ENCODE measurements around the gene TANK. TPM values are rescaled to one million over a fixed set of nuclear protein-coding genes. Genes with fewer than 3 reads are reported as not detected.
A peak's percentile ranks its signal among the peaks of the same experiment; 100 is the strongest.
"Not testable (repeated sequence)": the region's sequence is repeated elsewhere in the genome, so short reads cannot be mapped to it uniquely, and the experiment has no call there.

TANK gene
- polyA plus RNA-seq, 3 donors, result 52.1 to 65.6 (median 54.1) TPM

GRCh38 chr2:161158882-161159281, 1.3 kb upstream of the TANK start:
- DNase-seq (ENCODE audit: extremely low read depth in 1 of 11, low read depth in 9 of 11, low spot score in 4 of 11), result no peak

DNA sequence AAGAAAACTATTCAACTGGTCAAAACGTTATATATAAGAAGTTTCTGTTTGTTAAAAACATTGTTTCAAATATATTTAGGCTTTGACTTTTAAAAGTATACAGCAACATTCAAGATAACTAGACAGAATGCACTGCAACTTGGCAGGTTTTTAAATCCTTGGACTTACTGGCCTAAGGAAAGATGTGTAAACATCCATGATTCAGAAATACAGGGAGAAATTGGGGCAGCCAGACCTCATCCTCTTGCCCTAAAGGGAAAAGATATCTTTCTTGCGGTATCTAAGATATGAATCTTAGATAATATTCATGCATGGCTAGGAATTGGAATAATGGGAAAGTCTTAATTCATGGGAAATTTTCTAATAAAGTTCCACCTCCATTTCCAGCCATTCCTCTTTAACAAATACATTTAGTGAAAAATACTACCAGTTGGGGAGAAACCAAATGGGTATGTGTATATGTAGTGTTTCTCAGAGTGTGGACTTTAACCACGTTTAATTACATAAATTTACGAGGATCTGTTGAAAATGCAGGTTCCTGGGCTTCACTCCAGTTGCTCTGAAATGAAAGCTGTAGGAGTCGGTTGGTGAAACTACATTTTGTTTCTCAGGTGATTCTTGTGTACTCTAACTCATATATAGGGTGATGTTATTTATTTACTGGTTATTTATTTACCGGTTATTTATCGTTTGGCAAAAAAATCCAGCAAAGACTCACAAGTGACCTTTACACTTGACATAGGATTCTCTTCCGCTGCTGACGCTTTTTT, 587 bp upstream of the TANK start:
- DNase-seq (ENCODE audit: extremely low read depth in 1 of 11, low read depth in 9 of 11, low spot score in 4 of 11), result no peak

- peak in 1 of 11 donors; percentile 9 for DNase-seq (ENCODE audit: extremely low read depth in 1 of 11, low read depth in 9 of 11, low spot score in 4 of 11)
Observed at GRCh38 chr2:161161074-161161706, 962 bp downstream of the TANK start.

DNA sequence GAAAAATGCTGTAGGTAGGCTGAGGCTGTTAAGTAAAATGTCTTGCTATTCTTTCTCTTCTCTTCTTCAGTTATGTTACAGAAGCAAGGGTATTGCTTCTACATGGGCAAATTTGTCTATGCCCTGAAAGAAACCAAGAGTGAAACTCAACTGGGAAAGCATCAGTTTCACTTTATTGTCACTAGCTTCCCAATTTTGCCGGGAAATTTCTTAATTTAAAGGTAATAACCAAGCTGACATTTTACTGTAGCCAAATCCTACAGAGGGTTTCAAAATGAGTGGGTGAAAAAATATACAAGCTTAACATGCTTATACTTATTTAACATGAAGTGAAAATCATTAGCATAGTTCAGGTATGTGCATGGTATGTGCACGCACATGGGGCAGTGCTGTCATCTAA, 3.2 kb downstream of the TANK start:
- no peak for DNase-seq (ENCODE audit: extremely low read depth in 1 of 11, low read depth in 9 of 11, low spot score in 4 of 11)

- DNase-seq (ENCODE audit: extremely low read depth in 1 of 11, low read depth in 9 of 11, low spot score in 4 of 11), result no peak
Observed at GRCh38 chr2:161164161-161164560, 3.9 kb downstream of the TANK start.

GRCh38 chr2:161165266-161165665, 5.0 kb downstream of the TANK start:
- DNase-seq (ENCODE audit: extremely low read depth in 1 of 11, low read depth in 9 of 11, low spot score in 4 of 11), result no peak

GRCh38 chr2:161165811-161166210, 5.6 kb downstream of the TANK start:
- DNase-seq (ENCODE audit: extremely low read depth in 1 of 11, low read depth in 9 of 11, low spot score in 4 of 11), result no peak

GRCh38 chr2:161166538-161167409, 6.5 kb downstream of the TANK start:
- no peak for DNase-seq (ENCODE audit: extremely low read depth in 1 of 11, low read depth in 9 of 11, low spot score in 4 of 11)

- no peak for DNase-seq (ENCODE audit: extremely low read depth in 1 of 11, low read depth in 9 of 11, low spot score in 4 of 11)
Observed at GRCh38 chr2:161169335-161169734, 9.1 kb downstream of the TANK start.

GRCh38 chr2:161170377-161170776, 10.1 kb downstream of the TANK start:
- no peak for DNase-seq (ENCODE audit: extremely low read depth in 1 of 11, low read depth in 9 of 11, low spot score in 4 of 11)

DNA sequence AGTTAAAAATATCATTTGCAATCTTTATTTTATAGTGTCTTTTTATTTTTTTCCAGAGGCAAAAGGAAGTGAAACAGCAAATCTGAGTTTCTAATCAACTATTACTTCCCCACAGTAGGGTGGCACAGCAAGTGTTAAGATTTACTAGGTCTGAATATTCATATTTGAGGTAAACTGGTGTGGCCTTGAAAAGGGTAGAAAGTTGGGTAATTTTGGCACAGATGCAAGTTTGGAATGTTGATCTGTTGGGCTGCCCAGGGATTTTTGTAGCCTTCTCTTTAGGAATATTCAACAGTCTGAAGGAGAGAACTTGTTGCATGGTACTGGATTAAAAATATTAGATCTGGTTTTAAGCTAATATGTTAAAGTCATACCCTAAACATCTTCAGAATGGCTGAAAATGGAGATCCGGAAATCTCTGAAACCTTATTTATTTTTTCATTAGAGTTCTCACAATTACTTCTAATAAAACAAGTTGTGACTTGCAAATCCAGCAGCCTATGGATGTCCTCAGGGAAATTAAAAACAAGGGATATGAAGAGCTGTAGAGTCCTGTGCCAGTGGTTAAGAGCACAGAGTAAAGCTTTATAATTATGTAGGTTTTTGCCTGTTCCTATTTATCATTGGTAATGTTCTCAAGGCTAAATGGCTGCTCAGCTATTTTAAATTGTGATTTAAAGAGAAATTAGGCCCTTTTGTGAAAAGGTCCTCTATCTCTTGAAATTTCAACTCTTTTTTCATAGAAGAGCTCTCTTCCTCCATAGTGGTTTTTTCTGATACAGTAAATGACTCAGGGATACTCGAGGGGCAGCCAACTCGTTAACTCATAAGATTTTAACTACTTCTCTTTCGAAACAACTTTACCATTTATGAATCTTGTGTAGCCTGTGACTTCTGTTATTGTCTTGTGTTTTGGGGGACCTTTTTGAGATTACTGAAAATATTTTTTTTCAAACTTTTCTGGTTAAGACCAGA, 11.0 kb downstream of the TANK start:
- DNase-seq (ENCODE audit: extremely low read depth in 1 of 11, low read depth in 9 of 11, low spot score in 4 of 11), result no peak

GRCh38 chr2:161172901-161173540, 12.8 kb downstream of the TANK start:
- DNase-seq (ENCODE audit: extremely low read depth in 1 of 11, low read depth in 9 of 11, low spot score in 4 of 11), result no peak

GRCh38 chr2:161173541-161174194, 13.4 kb downstream of the TANK start:
- DNase-seq (ENCODE audit: extremely low read depth in 1 of 11, low read depth in 9 of 11, low spot score in 4 of 11), result no peak

GRCh38 chr2:161177969-161178368, 17.7 kb downstream of the TANK start:
- no peak for DNase-seq (ENCODE audit: extremely low read depth in 1 of 11, low read depth in 9 of 11, low spot score in 4 of 11)

- no peak for DNase-seq (ENCODE audit: extremely low read depth in 1 of 11, low read depth in 9 of 11, low spot score in 4 of 11)
Observed at GRCh38 chr2:161178756-161179155, 18.5 kb downstream of the TANK start.

DNA sequence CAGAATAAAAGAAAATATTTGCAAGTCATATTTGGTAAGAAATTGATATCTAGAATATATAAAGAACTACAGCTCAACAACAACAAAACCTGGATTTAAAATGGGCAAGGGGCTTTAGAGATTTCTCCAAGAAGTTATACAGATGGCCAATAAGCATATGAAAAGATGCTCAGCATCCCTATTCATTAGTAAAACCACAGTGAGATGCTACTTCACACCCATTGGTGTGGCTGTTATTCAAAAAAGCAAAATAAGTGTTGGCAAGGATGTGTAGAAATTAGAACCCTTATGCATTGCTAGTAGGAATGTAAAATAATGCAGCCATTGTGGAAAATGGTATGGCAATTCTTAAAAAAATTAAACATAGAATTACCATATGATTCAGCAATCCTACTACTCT, 29.8 kb downstream of the TANK start:
- DNase-seq (ENCODE audit: extremely low read depth in 1 of 11, low read depth in 9 of 11, low spot score in 4 of 11), result no peak

- not testable (repeated sequence) for DNase-seq (ENCODE audit: extremely low read depth in 1 of 11, low read depth in 9 of 11, low spot score in 4 of 11)
Observed at GRCh38 chr2:161195602-161196001, 35.4 kb downstream of the TANK start.

All from renal cortex interstitium (tissue), 11 donors.